ENCODE results near the gene HMCN2.

The HMCN2 gene

DNA sequence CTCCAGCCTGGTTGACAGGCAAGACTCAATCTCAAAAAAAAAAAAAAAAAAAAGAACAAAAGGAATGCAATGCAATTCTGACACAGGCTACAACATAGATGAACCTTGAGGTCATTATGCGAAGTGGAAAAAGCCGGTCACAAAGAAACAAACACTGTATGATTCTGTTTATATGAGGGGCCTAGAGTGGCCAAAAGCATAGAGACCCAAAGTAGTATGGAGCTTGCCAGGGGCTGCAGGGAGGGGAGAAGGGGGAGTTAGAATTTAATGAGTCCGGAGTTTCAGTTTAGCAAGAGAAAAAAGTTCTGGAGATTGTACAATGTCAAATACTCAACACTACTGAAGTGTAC, 146.0 kb downstream of the HMCN2 start:
- no peak for DNase-seq (ENCODE audit: low read depth in 2 of 2)

DNA sequence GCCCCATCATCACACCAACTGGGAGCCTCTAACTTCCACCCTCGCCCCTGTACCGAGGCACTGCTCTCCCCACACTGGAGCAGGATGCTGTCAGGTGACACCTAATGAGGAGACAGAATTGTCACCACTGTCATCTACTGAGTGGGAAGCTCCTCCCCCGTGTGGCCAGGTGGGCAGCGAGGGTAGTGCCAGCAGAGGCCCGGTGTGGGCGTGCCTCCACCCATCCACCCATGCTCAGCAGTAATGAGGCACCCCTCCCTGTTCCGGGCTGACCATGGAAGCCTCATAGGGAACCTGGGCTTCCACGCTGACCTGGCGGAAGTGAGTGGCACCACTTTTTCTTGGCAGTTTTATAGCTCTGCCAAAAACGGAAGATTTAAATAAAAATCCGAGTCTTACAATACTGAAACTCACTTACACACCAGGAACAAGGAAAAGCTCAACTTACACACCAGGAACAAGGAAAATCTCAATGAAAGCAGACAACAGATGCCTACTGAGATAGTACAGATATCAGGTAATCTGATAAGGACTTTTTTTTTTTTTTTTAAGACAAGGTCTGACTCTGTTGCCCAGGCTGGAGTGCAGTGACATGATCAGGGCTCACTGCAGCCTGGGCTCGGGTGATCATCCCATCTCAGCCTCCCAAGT, 148.6 kb downstream of the HMCN2 start:
- DNase-seq (ENCODE audit: low read depth in 2 of 2): no peak

DNA sequence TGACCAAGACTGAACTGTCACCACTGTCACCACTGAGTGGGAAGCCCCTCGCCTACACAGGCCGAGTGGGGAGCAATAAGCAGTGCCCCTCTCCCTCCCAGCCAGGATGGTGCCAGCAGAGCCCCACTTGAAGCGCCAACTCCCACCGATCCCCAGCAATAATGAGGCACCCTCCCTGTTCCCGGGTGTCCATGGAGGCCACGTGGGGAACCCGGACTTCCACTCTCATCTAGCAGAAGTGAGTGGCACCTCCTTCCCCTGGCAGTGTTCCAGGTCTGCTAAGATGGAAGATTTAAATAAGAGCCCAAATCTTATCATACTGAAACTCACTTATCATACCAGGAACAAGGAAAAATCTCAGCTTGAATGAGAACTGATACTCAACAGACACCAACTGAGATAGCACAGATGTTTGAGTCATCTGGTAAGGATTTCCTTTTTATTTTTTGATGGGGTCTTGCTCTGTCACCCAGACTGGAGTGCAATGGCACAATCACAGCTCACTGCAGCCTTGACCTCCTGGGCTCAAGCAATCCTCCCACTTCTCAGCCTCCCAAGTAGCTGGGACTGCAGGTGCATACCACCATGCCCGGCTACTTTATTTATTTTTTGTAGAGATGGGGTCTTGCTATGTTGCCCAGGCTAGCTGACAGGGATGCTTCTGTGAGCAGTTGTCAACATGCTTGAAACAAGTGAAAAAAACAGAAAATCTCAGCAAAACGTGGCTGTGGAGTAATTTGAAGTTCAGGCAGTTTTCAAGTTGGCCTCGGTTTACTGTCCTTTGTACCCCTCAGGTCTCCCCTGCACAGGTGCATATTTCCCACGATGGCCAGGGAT, 149.6 kb downstream of the HMCN2 start:
- DNase-seq (ENCODE audit: low read depth in 2 of 2): no peak

DNA sequence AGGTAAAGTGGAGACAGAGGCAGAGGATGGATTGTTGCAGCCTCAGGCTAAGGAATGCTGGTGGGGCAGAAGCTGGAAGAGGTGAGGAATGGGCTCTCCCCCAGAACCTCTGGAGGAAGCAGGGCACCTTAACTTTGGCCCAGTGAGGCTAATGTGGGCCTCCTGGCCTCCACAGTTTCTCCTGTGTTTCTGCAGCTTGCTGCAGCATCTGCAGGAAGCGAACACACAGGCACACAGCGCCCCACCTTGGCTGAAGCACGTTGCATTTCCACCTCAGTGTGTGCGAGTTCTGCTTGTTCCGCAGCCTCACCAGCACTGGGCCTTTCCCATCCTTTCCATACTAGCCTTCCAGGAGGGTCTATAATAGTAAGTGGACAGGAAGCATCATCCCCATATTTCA, 152.0 kb downstream of the HMCN2 start:
- no peak for DNase-seq (ENCODE audit: low read depth in 2 of 2)

DNA sequence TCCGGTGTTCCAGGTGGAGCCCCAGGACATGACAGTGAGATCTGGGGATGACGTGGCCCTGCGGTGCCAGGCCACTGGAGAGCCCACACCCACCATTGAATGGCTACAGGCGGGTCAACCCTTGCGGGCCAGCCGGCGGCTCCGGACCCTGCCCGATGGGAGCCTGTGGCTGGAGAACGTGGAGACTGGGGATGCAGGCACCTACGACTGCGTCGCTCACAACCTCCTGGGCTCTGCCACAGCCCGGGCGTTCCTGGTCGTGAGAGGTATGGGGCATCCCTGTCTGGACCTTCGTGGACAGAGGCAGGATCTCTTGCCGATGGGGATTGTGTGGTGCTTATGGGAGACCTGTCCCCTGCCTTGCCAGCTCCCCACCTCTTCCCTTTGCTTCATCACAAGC, 153.2 kb downstream of the HMCN2 start:
- DNase-seq (ENCODE audit: low read depth in 2 of 2): no peak

DNA sequence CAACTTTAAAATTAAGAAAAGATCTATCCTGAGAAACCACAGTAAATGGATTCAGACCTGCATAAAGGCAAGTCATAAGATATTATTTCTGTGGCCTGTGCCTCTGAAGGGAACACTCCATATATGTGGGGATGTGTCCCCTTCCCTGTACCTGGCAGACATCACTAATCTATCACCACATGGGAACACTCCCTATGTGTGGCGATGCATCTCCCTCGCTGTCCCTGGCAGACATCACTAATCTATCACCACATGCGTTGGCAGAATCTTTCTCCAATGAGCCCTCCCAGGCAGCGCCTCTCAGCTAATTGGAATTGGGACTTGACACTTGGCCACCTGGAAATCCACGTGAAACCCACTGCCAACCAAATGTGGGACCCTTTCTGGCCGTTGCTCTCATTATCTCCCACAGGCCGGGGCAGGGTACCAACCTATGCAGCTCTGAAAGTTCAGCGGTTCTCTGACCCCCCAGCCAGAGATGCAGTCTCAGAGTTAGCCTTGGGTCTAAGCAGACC, 154.0 kb downstream of the HMCN2 start:
- no peak for DNase-seq (ENCODE audit: low read depth in 2 of 2)

DNA sequence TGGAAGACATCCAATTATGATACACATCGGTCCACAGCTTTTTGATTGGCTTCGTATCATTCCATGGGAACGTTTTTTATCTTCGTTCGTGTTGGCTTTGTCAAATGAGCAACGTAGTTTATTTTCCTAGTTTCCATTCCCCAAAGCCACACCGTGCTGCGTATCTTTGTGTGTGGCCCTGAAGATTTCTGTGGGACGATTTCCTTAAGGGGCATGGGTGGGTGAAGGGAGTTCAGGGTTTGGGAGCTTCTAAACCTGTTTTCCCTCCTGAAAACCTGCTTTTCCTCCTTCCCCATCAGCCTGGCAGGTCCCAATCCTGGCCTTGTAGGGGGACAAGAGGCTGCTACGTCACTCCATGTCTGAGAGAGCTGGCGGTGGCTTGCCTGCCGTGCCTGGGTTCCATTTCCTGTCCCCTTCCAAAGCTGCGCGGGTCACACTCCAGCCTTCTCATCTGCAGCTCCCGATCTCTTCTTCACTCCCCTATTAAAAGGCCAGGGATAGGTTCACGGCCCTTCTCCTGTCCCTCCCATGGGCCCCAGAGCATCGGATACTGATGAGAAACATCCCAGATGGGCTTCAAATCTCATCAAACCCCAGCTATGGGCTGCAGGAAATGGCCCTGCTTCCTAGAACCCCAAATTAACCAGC, 155.7 kb downstream of the HMCN2 start:
- DNase-seq (ENCODE audit: low read depth in 2 of 2): no peak

DNA sequence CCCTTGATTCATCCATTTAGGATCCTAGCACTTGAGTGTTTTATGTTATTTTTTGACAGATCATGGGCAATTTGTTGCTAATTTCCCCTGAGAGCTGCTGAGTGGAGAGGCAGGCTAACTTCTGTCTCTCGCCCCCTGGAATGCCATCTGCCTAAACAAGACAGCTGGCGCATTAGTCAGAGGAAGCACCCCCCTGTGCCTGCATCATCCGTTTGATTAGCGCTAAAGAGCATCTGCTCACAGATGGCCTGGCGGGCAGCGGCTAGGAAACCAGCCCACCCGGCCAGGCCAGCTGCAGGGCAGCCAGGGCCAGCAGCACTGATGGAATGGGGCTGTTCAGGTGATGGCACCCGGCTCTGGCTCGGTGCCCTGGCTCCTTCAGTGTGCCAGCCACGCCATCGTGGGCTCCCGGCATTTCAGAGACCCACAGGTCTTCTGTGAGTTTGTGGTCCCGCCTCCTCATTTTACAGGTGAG, 156.3 kb downstream of the HMCN2 start:
- no peak for DNase-seq (ENCODE audit: low read depth in 2 of 2)

DNA sequence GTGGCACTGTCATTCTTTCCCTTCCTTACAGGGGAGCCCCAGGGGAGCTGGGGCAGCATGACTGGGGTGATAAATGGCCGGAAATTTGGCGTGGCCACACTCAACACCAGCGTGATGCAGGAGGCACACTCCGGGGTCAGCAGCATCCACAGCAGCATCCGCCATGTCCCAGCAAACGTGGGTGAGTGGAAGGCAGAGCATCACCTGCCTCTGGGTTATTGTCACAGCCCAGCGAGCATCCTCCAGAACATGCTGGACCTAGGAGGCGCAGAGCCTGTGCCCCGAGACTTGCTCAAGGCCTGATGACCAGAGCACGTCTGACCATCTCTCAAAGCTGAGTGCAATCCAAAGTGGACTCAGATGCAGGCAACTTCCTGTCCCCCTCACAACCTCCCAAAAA, 157.0 kb downstream of the HMCN2 start:
- no peak for DNase-seq (ENCODE audit: low read depth in 2 of 2)

DNA sequence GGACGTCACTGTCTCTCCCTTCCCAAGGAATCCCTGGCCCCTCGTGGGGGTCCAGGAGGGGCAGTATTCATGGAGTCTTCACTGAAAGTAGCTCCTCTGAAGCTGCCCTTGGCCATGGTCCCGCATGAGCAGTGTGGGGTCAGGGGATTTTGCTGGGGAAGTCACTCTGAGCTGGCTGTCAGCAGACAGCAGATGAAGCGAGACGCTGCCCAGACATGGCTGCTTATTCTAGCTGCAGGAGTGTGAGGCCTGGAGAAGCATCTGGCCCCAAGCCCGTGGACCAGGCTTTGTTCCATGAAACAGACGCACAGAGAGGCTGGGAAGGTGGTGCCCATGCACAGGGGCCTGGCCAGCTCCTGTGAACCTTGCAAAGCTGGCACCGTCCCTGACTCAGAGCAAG, 157.7 kb downstream of the HMCN2 start:
- DNase-seq (ENCODE audit: low read depth in 2 of 2): no peak

DNA sequence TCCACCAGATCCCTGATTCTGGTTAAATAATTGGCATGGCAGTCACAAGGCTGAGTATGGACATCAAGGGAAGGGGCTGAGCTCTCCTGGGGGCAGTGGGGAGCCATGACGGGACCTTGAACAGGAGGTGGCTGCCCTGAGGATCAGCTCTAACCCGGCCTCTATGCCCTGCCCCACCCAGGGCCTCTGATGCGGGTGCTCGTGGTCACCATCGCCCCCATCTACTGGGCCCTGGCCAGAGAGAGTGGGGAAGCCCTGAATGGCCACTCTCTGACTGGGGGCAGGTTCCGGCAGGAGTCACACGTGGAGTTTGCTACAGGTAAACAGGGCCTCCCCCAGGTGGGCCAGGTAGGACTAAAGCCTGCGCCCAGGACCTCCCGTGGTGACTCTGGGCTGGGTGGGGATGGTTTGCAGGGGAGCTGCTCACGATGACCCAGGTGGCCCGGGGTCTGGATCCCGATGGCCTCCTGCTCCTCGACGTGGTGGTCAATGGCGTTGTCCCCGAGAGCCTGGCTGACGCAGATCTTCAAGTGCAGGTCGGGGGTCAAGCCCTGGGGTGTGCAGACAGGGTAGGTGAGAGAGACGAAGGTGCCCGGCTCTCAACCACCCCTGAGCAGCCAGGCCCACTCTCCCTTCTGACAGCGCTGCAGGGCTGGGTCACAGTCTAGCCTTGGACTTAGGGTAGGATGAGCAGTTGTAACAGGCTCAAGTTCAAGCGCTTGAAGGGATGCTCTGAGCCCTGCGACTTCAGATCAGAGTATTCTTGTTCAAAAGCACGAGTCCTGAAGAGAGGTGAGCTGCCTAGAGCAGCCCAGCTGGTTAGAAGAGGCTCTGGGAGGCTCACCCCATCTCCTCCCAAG, 159.3 kb downstream of the HMCN2 start:
- no peak for DNase-seq (ENCODE audit: low read depth in 2 of 2)

DNA sequence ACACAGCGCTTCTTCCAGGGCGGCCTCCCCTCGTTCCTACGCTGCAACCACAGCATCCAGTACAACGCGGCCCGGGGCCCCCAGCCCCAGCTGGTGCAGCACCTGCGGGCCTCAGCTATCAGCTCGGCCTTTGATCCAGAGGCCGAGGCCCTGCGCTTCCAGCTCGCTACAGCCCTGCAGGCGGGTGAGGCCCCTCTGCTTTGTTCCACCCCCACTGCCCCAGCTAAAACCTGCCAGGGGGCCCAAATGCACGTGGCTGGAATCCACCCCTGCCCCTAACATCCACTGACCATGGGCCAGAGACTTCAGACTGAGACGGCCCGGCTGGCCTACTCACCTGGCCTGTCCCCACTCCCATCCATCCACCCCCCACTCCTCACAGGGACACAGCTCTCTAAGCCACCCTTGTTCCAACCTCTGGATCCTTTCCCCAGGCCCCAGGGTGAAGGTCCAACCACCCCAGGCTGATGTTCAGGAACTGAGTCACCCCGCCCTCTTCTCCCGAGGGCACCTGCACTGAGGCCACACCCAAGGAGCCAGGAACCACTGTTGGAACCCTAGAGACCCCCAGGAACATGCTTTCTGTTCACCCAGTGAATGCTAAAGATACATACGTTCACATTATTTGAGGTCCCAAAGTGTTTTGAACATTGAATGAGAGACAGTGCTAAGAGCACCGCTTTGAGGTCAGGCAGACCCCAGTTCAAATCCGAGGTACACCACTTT, 160.3 kb downstream of the HMCN2 start:
- DNase-seq (ENCODE audit: low read depth in 2 of 2): no peak

DNA sequence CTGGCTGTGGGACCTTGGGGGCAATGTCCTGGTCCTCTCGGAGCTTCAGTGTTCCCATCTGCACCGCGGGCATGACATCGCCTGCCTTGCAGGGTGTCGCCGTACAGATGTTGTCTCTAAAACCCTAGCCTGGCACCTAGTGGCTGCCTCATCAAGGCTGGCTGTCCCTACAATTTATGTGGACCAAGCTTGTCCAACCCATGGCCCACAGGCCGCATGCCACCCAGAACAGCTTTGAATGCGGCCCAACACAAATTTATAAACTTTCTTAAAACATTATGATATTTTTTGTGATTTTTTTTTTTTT, 160.9 kb downstream of the HMCN2 start:
- no peak for DNase-seq (ENCODE audit: low read depth in 2 of 2)

DNA sequence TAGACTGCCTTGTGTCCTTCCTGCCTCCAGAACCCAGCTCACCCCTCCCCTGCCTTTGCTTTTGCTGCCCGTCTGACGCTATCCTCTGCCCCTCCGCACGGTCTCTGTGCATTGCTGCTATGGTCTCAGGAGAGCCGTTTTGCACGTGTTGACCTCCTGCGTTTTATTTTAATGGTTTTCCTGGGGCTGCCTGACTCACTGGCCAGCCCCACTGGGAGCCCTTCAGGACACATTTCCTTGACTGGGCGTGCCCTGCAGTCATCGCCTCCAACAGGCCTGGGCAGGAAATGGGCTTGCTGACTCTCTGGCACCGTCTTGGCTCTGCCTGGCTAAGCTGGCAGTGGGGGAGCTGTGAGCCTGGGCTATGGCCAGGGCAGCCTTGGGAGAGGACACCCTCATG, 161.3 kb downstream of the HMCN2 start:
- no peak for DNase-seq (ENCODE audit: low read depth in 2 of 2)

DNA sequence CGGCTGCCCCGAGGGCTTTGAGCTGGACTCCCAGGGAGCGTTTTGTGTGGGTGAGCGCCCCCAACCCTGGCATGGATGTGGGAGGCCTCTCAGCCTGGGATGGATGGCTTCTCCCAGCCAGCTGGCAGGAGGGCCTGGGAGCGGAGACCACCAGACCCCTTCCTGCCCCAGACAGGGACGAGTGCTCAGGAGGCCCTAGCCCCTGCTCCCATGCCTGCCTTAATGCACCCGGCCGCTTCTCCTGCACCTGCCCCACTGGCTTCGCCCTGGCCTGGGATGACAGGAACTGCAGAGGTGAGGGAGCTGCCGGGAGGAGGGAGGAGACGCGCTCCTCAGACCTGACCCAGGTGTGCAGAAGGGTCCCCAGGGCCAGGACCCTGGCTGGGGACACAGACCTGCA, 161.8 kb downstream of the HMCN2 start:
- DNase-seq (ENCODE audit: low read depth in 2 of 2): no peak

DNA sequence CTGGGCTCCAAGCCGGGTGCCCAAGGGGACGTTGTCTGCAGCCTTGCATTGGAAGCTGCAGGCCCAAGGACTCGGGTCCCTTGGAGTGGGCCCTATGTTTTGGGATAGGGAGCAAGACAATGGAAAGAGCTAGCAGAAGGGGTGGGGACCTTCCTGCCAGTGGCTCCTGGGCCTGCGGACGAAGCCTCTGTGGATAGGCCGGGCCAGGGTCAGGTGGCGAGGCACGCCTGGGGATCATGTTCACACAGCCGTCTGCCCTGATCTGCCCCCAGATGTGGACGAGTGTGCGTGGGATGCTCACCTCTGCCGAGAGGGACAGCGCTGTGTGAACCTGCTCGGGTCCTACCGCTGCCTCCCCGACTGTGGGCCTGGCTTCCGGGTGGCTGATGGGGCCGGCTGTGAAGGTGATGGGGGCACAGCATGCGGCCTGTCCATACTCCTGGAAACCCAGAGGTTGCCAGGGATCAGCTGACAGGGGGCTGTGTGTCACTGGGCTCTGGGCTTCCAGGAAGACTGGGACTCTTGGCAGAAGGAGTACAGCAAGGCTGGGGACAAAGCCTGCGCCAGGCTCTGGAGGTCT, 162.6 kb downstream of the HMCN2 start:
- no peak for DNase-seq (ENCODE audit: low read depth in 2 of 2)

DNA sequence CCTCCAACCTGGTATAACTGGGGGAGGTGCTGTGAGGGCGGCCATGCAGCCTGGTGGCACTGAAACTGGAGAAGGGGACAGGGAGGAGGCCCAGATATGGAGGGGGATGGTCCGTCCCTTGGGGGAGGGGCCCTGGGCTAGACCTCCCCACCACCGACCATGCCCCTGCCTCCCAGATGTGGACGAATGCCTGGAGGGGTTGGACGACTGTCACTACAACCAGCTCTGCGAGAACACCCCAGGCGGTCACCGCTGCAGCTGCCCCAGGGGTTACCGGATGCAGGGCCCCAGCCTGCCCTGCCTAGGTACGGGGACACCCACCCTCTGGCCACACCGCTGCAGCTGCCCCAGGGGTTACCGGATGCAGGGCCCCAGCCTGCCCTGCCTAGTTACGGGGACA, 163.8 kb downstream of the HMCN2 start:
- DNase-seq (ENCODE audit: low read depth in 2 of 2): no peak

DNA sequence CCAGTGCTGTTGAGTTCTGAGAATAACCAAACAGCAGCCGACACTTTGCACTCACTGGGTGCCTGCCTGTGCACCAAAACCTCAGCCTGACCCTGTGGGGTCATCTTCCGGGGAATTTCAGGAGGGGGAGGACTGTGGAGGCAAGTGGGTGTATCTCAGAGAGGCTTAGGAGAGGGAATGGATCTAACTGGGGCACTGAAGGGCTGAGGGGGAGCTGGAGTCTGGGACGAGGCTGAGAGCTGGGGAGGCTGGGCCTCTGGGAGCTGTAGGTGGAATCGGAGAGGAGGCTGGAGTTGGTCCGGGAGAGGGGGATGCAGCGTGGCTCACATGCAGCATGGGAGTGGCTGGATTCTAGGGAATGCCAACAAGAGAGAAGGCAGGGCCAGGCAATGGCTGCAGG, 164.3 kb downstream of the HMCN2 start:
- no peak for DNase-seq (ENCODE audit: low read depth in 2 of 2)

DNA sequence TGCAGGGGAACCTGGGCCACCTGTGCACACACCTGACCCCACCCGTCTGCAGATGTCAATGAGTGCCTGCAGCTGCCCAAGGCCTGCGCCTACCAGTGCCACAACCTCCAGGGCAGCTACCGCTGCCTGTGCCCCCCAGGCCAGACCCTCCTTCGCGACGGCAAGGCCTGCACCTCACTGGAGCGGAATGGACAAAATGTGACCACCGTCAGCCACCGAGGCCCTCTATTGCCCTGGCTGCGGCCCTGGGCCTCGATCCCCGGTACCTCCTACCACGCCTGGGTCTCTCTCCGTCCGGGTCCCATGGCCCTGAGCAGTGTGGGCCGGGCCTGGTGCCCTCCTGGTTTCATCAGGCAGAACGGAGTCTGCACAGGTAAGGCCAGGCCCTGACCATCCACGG, 164.7 kb downstream of the HMCN2 start:
- no peak for DNase-seq (ENCODE audit: low read depth in 2 of 2)

DNA sequence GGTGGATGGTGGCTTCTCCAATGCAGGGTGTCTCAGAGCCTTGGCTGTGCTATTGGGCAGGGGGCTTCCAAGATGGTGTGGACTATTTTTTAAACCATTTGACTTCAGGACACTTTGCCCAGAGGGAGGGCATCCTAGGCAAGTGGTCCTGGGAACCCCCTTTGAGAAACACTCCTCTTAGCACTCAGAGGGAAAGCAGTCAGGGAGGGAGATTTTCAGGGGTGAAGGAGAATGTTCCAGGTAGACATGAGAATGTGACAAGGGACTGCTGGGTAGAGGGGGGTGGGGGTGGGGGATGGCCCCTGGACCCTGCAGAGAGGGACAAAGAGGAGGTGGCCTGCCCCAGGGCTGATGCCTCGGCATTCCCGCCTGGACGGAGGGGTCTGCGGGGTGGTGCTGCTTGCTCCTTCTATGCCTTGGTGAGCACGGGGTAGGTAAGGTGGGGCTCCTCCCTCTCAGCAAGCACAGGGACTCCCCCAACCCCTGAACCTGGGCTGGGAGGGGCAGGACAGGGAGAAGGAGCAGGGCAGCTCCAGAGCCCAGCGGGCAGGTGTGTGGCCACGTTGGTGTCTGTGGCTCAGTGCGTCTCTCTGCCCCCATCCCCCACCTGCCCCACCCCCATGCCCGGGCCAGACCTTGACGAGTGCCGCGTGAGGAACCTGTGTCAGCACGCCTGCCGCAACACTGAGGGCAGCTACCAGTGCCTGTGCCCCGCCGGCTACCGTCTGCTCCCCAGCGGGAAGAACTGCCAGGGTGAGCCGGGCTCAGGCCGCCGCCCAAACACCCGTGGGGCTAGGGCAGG, 165.4 kb downstream of the HMCN2 start:
- DNase-seq (ENCODE audit: low read depth in 2 of 2): no peak

Measured in activated CD4-positive, alpha-beta T cell treated with anti-CD3 and anti-CD28 coated beads for 24 hours (primary cell).